D341Med (cell line): Measurements from ENCODE around the gene LDLRAD3.
A peak's percentile ranks its signal among the peaks of the same experiment; 100 is the strongest.

Source experiments
- DNase-seq: peaks from one replicate; pipeline ENCODE4 v3.0.0; 2012; ENCODE audit warnings: low spot score

LDLRAD3 gene

DNA sequence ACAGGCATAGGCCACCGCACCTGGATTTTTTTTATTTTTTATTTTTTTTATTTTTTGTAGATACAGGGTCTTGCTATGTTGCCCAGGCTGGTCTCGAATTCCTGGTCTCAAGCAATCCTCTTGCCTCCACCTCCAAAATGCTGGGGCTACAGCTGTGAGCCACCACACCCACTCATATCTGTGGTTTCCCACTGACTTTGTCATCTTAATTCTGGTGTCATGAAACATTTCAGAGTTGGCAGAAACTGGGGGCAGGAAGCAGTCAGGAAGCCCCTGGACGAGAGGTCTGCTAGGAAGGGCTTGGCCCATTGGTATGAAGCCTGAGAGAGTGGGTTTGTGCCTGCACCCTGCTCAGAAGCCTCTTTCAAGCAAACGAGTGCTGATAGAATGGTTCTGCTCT lies 296.3 kb downstream of the LDLRAD3 start:
- no peak for DNase-seq

DNA sequence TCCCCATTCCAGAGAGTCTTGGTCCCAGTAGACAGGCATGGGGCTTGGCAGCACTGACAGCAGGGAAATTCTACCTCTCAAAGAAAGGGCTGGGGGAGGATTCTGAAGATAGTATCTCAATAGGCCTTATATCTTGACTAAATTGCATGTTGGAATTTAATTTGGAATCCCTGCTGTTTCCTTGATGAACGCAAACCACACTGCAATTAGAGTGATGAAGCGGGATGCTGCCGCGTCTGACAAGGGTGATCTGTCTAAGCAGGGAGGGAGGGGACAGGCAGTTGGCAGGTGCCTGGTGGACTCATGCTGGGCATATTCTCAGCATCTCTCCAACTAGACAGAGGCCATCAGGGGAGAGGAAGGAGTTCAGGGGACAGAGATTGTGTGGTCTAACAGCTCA lies 296.9 kb downstream of the LDLRAD3 start:
- DNase-seq, result no peak

DNA sequence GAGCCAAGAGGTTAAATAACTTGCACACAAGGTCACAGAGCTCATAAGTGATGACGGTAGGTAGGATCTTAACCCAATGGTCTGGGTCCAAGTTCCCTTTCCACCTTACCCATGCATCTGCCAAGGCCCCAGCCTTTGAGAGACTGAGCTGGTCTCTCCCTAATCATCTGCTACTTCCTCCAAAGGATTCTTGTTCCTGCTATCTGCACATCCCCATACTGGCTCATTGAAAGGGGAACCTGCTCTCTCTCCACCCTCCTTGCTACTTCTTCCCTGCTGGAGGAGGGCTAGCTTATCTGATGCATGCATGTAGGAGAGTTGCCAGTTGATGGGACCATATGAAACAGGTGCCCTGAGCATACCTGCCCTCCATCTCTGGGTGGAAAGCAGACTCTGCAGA lies 297.6 kb downstream of the LDLRAD3 start:
- DNase-seq, result no peak

DNA sequence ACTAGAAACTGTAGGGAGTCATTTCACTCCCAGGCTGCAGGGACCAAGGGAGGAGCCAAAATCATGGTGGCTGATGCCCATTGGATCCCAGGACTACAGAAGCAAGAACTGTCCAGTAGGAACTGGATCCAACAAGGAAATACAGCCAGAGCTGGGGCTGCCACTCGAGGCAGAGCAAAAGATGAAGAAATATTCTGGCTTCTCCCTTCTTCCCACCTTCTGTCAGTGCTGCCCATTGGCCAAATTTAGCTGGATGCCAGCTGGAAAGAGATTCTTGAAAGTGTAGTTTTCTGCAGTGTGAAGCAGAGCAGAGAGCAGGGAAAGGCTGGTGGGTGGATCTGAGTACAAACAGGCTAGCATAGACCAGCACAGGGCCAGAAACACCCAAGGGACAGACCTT lies 299.8 kb downstream of the LDLRAD3 start:
- DNase-seq, result no peak

DNA sequence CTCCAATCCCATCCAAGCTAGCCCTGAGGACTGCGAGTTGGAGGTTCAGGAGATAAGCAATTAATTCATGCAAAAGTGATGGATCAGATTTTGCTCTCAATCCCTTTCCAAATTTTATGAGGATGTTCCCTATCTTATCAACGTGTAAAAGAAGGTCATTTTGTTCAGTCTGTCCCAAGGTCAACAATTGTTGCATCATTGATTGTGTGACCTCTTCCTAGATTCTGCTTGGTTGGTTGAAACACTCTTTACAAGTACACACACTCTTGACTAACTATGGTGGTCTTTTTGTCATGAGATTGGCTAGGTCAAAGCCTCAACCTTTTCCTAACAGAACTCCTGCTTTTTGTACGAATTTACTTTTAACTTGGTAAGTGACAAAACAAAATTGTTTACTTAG lies 303.6 kb downstream of the LDLRAD3 start:
- no peak for DNase-seq

DNA sequence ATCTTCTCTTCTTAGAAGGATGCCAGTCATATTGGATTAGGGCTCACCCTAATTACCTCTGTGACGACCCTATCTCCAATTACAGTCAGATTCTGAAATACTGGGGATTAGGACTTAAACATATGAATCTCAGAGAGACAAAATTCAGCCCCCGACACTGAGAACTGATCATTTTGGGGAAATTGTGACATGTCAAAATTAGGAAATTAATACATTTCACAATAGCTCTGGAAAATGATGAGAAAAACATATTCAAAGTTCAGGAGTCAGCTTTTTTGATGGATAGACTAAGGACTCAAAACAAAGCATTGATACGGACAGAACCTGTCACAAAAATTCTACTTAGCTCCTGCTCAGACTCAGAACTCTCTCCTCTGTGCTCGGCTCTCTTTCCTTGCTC lies 304.6 kb downstream of the LDLRAD3 start:
- DNase-seq, result no peak

DNA sequence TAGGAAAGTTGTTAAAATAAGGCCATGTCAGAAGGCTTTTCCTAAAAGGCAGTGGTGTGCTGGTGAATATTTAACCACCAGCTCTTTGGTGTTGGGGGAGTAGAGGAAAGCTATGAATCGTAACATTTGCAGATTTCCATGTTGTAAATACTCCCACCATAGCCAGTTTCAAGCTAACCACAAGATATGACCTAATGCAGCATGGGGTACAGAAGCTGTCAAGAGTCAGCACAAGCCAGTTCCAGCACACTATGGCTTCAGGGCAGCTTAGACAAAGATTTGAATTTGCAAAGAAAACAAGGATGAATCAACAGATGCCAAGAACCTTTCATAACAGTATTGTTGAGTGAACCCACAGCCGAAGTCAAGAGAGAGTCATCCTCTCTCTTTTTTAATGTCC lies 305.4 kb downstream of the LDLRAD3 start:
- no peak for DNase-seq

DNA sequence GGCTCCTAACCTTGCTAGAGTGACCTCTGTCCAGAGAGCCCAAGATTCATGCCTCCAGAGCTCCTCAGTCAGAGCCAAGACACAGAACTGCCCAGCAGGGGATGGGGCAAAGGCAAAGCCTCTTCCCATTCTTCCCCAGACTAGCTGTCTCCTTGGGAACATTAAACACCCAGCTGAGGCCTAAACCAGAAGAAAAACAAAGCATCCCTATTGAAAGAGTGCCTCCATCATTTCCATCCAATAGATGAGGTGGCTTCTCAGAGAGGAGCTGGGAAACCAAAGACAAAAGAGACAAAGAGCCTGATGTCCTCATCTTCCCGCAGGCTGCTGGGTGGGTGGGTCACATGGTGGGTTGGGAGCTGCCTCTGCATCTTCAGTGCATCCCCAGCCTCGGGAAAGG lies 308.0 kb downstream of the LDLRAD3 start:
- DNase-seq, result no peak

DNA sequence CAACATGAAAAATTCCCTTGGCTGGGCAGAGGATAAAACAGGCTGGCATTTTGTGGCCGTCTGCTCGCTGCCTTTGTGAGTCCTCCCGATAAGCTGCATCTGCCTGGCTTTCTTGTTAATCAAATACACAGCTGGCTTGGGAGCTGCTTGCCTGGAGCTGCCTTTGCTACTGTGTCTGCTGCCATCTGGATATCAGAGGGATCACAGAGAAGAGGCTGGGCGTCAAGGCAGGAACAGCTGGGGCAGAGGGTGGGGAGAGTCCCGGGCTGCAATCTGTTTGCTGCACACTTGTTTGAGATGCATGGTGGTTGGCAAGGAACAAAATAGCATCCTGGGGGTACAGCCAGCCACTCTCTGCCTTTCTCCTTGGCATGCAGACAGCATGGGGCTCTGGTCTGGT lies 309.4 kb downstream of the LDLRAD3 start:
- peak; percentile 90 for DNase-seq

DNA sequence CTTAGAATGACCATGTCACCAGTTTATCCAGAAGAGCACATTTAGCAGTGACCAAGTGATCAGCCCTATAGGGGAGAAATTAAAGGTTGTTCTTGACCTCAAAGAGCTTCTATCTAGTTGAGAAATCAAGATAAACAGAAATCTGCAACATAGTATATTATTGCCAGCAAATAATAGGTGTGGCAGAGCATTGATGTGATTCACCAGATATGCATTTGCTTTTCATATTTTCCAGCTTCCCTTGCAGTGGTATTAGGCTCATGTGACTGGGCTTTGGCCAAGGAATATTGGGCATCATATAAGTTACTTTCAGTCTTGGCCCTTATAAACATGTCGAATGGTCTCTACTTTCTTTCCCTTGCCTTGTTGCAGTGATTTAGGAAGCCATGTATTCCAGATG lies 310.9 kb downstream of the LDLRAD3 start:
- DNase-seq, result no peak

DNA sequence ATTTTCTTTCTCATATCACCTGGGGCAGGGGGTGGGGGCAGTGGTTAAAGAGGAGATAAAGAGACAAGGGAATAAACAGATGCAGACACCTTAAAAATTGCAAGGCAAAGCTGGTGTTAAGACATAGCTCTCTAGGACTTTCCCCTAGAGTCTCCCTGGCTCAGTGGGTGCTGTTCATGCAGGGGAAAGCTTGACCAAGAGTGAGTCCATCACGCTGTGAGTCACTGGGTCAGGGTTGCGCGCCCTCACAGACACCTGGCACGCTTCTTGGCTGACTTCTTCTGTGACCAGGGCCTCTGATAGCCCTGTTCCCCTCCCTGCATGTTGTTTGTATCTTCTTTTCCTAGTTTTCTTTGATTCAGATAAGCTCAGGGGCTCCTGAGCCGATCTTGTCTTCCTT lies 313.5 kb downstream of the LDLRAD3 start:
- no peak for DNase-seq

DNA sequence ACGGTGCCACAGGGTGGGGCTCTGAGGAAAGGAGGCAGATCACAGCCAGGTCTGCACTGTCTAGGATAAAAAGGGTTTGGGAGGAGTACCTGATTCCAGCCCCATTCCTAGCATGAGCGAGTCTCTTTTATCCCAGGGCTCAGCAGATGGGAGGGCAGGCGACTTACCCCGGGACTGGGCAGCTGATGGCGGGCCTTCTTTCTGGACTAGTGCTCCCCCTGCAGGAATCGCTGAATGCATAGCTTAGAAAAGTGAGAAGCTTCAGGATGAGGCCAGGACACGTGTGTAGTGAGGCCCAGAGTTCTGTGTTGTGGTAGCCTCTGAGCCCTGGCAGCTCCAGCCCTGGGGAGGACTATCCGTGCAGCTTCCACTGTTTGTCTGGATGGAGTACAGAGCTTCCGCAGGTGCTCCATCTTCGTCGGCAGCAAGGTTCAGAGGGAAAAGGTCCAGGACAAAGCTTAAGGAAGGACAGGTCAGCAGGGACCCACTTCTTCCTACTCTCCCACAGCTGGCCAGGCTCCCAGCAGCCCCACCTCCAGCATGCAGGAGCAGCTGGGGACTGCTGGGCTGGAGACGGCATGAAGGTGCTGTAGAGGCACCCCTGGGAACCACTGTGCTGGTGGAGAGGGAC lies 315.0 kb downstream of the LDLRAD3 start:
- DNase-seq, result peak; percentile 79

DNA sequence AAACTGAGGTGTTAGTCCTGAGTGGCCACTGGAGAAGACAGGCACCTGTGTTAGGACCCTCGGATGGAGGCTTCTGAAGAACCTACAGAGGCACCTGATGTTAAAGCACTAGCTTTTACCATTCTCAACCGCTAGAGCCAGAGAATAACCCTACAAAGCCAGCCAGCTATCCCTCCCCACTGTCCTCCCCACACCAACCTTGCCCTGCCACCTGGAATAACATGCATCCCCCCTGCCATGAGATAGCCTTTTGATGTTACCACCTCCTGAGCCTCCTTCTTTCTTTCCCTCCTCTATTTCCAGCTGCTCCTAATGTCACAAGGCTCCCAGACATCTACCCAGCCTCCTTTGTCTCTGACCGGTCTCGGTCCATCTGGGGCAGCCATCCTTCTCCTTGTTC lies 317.2 kb downstream of the LDLRAD3 start:
- DNase-seq, result no peak

DNA sequence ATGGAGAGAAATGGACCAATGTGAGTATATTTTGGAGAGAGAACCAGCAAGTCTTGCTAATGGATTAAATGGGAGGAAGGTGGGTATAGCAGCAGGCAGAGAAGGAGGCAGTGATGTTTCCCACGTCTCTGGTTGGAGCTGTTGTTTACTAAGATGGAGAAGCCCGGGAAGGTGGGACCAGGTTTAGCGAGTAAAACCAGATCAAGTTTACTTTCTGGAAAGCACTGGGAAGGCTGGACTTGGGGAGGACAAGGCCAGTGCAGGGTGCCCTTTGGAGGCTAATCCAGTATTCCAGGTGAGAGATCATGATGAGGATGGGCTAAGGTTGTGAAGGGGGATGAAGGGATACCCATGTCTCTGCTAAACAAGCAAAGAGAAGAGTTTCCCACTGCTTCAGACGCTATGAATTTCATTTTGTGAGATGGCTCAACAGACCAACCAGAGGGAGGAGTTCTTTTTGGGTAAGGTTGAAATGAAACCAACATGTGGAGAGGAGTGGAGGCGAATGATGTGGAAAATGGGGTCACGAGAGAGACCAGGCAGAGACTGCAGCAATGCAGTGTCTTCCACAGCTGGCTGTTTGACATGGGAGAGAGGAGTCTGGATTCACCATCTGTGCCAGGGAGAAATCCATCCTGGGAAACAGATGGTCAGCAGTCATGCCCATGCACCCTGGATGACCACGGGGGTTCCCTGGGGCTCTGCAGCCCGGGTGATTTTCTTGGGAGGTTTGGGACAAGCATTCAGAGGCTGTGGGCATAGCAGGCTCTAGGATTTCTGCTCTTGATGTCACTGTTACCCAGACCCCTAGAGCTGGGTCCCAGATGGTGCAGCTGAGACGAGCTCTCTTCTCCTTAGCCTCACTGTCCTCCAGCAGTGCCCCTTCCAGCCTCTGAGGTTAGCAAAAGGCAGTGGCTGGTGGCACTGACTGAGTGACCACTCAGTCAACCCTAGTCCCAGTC lies 320.4 kb downstream of the LDLRAD3 start:
- DNase-seq, result no peak

DNA sequence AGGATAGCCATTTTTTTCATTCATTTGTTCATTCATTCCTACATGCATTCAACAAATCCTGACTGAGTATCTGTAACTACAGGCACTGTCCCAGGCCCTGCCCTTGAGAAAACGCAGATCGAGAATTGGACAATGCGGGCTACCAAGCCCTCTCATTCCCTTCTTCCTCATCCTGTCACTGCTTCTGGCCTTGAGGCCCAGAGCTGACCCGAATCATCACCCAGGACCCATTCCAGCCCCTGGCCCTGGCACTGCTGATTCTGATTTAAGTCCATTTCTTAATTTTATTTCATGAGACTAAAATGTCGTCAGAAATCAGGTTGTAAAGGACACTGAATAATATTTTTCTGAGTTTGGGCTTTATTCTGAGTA lies 321.1 kb downstream of the LDLRAD3 start:
- DNase-seq, result no peak

DNA sequence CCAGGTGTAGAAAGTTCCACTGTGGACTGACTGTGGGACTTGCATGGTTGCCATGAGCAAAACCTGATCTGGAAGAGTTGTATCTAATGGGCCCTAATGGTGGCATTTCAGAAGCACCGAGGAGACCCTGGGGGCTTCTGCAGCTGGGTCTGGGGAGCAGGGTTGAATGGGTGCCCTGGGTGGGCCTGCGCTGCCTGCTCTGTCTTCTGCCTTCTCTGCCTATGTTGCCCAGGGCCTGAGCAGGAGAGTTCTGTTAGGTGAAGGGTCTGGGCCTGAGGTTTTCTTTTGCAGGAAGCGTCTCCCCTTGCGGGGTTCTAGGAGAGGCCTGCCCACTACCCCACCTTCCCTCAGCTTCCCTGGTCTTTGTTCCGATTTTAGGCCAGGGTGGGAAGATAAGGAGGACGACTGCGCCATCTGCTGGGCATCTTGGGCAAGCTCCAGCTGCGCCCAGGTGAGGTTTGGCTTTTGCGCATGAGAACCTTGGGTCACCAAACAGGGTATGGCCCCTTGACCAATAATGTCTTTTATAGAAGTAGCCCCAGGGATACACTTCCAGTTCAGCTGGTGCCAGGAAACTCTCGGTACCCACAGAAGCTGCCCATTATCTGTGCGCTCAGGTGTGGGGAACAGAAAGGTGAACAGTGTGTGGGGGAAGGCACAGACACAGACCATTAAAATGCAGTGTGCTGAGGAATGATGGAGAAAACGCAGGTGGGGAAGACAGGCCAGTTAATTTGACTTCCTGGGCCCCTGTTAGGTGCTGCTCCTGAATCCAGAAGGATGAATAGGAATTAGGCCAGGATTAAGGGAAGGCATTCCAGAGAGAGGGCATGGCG lies 322.1 kb downstream of the LDLRAD3 start:
- peak; percentile 81 for DNase-seq

DNA sequence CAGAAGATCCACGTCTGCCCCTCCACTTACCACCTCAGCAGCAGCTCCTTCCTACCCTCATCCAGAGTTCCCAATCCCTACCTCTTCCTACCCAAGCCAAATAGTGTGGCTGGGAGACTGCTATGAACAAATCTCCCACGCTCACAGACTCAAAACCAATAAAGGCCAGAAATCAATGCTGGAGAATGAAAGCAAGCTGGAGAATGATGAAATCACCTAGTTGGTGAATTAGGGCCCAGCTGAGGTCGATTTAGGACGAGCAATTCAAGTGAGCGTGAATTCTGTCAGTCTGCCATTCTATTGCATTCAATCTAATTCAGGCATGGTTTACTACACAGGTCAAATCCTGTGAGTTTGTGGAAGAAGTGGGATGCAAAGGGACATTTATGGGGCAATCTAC lies 322.9 kb downstream of the LDLRAD3 start:
- no peak for DNase-seq

DNA sequence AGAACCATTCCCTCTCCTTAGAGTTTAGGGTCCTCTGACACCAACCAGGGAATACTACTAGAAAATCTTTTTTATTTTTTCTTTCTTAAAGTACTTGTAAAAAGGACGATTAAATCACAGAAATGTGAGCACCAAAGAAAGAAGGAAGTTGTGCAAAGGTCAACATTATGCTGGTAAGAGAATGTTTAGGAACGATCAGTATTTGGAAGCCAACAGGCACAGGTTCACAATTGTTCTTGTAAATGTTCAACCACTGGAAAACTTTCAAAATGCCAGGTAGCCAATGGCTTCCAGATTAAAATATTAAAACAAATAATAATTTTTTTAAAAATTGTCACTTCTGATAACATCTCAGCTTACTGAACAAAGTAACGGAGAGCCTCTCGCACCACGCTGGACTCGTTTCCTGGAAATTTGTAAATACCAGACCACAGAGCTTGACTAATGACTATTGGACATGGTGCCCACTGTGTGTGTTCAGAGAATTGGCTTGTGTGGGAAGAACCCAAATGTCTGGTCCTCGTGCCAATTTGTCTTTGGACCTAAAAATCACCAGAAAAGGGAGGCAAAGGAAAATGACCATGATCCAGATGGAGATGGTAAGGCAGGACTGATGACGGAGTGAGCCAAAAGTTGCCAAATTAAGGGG lies 324.6 kb downstream of the LDLRAD3 start:
- no peak for DNase-seq

DNA sequence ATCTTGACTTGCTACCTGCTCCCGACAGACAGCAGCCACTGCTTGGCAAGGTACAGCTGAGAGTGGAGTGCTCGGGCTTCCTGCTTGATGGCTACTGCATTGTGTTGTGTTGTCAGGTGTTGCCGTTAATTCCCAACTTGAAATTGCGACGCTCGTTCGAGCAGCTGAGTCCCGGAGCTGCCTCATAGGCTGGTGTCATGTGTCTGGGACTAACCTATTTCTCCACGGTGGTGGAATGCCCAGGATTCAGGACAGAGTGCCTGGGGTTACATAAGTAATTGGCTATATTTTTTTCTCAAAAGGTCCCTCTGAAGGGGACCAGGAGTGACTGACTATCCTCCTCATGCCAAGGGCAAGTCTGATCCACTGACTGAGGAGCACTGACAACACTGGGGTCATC lies 326.8 kb downstream of the LDLRAD3 start:
- no peak for DNase-seq

DNA sequence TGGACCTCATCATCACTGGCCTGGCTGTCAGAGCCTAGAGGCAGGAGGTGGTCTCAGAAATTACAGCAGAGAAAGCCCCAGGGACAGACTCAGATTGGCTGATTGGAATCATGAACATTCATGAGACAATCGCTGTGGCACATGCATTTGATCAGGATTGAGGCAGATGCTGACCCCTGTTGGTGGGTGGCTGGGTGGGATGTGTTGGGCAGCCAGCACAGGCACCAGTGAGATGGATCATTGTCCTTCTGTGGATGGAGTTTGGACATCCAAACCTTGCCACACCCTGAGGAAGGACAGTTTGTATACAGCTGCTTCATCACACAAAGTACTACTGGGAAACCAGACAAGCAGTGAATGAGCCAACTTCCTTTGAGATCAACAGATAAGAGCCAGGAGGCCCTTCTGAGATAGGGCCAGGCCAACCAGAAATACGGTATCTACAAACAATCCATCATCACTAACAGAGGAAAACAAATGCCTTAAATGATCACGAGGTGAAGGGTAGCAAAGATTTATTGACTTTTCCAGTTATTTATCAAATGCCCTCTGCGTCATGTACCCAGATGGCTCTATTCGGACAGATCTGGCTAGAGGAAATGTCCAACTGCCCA lies 328.0 kb downstream of the LDLRAD3 start:
- no peak for DNase-seq

DNA sequence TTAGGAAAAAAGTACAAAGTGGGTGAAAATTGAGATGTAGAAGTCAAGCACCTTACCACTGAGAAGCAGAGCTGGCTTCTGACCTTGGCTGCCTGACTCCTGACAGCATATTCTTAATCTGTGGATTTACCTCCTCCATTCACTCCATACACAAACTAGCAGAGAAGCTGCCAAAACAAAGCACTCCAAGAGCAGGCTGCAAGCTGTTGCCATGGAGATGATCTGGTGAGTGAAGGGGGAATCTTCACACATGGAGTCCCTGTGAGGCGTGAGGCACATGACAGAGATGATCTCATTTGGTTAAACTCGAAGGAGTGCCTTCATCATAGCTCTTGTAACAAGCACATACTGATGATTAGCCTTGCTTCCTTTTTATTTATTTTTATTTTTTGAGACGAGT lies 329.2 kb downstream of the LDLRAD3 start:
- DNase-seq, result peak; percentile 80

DNA sequence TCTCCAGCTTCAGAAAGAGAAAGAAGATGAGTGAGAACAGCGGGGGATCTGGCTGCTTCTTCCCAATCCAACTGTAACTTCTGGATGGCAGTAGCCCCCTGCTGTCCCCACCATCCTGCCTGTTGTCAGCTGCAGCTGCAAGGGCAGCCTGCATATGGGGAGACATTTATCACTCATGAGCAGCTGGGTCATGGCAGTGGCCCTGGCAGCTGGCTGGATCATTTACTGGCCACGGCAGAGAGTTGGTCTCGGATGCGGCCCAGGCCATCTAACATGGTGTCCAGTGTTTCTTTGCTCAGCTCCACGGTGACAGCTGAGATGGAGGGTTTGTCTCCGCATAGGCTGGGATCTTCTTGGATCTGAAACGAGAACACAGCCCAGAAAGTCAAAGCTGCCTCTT lies 330.6 kb downstream of the LDLRAD3 start:
- DNase-seq, result no peak
